Sciatic nerve (tissue), 2 donors: Measurements from ENCODE around the gene ATOSB. TPM values are rescaled to one million over a fixed set of nuclear protein-coding genes. Genes with fewer than 3 reads are reported as not detected.
A peak's percentile ranks its signal among the peaks of the same experiment; 100 is the strongest.

Experiments used
- ATAC-seq: fragments of 200-7000 bp; cut with Tn5 transposase; one replicate; pipeline ENCODE4 v1.9.1; 2020; ENCODE audit warnings: mild to moderate bottlenecking, moderate library complexity
- DNase-seq: peaks from one replicate; pipeline ENCODE4 v3.0.0-alpha.2; 2020; ENCODE audit warnings: low spot score
- intact Hi-C: fragments of 100-400 bp; cut with DNase I; formaldehyde crosslinking; loops from one replicate; pipeline ENCODE4 v1.14.2; 2022
- total RNA-seq: library from RNA; stranded (reverse); fragmentation: NEBNext Ultra II Directional; extraction: Animal tissue kit (Norgen Biotek cat#: 25700); gene quantifications from one replicate; pipeline ENCODE4 v1.2.1, GENCODE V29; 2021
- donor health status: DM: no; HTN: no; CAD: no.
- donor health status: DM: no; HTN: no; CAD: no.

Gene ATOSB
- total RNA-seq, 1 donor from 2014 or later = 15.9 TPM

- no peak for ATAC-seq
- intact Hi-C loops = no loop called here
- no peak for DNase-seq
Measured at GRCh38 chr9:35097573-35097972, 18.1 kb downstream of the ATOSB start.

GRCh38 chr9:35096035-35096849 is 19.4 kb downstream of the ATOSB start, which contains the start of gene PIGO:
PIGO (minus strand) TSS chr9:35096591; CDS start chr9:35095565, 1,026 bp downstream.
- peak; percentile 92 for DNase-seq
- ATAC-seq = peak; percentile 97
- intact Hi-C loops = no loop called here

- ATAC-seq = no peak
- intact Hi-C loops = no loop called here
- DNase-seq = no peak
Measured at GRCh38 chr9:35091536-35091935, 24.1 kb downstream of the ATOSB start.

- no peak for ATAC-seq
- intact Hi-C loops = no loop called here
Measured at GRCh38 chr9:35089434-35089833, 26.2 kb downstream of the ATOSB start.

GRCh38 chr9:35085078-35085477 is 30.6 kb downstream of the ATOSB start:
- intact Hi-C loops = no loop called here
- DNase-seq (no peak), ATAC-seq (no peak)

More at GRCh38 chr9:35089434-35089833, 26.2 kb downstream of the ATOSB start:
- no peak for DNase-seq

- DNase-seq (peak; percentile 93), ATAC-seq (peak; percentile 98)
- intact Hi-C loops = loop anchor here (10.0 kb wide), 1 partner anchor 85 kb away; no protein-coding TSS in a partner anchor
Measured at GRCh38 chr9:35079426-35080341, 36.0 kb downstream of the ATOSB start, which contains the start of gene FANCG. FANCG (minus strand) TSS chr9:35079942; CDS start chr9:35079524, 418 bp downstream.

GRCh38 chr9:35079041-35079425 is 36.6 kb downstream of the ATOSB start:
- intact Hi-C loops = loop anchor here (10.0 kb wide), 1 partner anchor 84 kb away; no protein-coding TSS in a partner anchor
- no peak for ATAC-seq
- no peak for DNase-seq

GRCh38 chr9:35078066-35078465 is 37.6 kb downstream of the ATOSB start:
- intact Hi-C loops = loop anchor here (10.0 kb wide), 1 partner anchor 83 kb away; no protein-coding TSS in a partner anchor
- ATAC-seq (no peak), DNase-seq (no peak)

- ATAC-seq = no peak
- intact Hi-C loops = loop anchor here (10.0 kb wide), 1 partner anchor 82 kb away; no protein-coding TSS in a partner anchor
- no peak for DNase-seq
Measured at GRCh38 chr9:35076848-35077247, 38.8 kb downstream of the ATOSB start.

- no peak for ATAC-seq
- intact Hi-C loops = loop anchor here (10.0 kb wide), 1 partner anchor 81 kb away; no protein-coding TSS in a partner anchor
- DNase-seq = no peak
Measured at GRCh38 chr9:35075358-35075757, 40.3 kb downstream of the ATOSB start.

GRCh38 chr9:35074791-35075190 is 40.9 kb downstream of the ATOSB start:
- DNase-seq (no peak), ATAC-seq (no peak)
- intact Hi-C loops = loop anchor here (10.0 kb wide), 1 partner anchor 80 kb away; no protein-coding TSS in a partner anchor

- DNase-seq (no peak), ATAC-seq (no peak)
- intact Hi-C loops = loop anchor here (10.0 kb wide), 1 partner anchor 79 kb away; no protein-coding TSS in a partner anchor
Measured at GRCh38 chr9:35074141-35074540, 41.5 kb downstream of the ATOSB start.

GRCh38 chr9:35073279-35073612 is 42.4 kb downstream of the ATOSB start:
- intact Hi-C loops = loop anchor here (10.0 kb wide), 1 partner anchor 78 kb away; no protein-coding TSS in a partner anchor
- DNase-seq (no peak), ATAC-seq (no peak)

GRCh38 chr9:35072461-35073278 is 43.0 kb downstream of the ATOSB start, which contains the start of gene VCP:
VCP (minus strand) TSS chr9:35072625; CDS start chr9:35072353, 272 bp downstream.
- DNase-seq (peak; percentile 98), ATAC-seq (peak; percentile 99)
- intact Hi-C loops = loop anchor here (10.0 kb wide), 1 partner anchor 78 kb away; no protein-coding TSS in a partner anchor

- ATAC-seq = peak; percentile 70
- intact Hi-C loops = loop anchor here (10.0 kb wide), 1 partner anchor 77 kb away; no protein-coding TSS in a partner anchor
- peak; percentile 88 for DNase-seq
Measured at GRCh38 chr9:35071814-35072460, 43.7 kb downstream of the ATOSB start.

- intact Hi-C loops = loop anchor here (10.0 kb wide), 1 partner anchor 76 kb away; no protein-coding TSS in a partner anchor
- no peak for DNase-seq
- ATAC-seq = no peak
Measured at GRCh38 chr9:35070823-35071813, 44.5 kb downstream of the ATOSB start.
